AG04449 (cell line): ENCODE data around the gene TAOK2.

Source experiments
- CTCF ChIA-PET: fragments of 350-600 bp; formaldehyde crosslinking; extraction: SDS; loops from one replicate; lab custom pipeline; 2021; ENCODE audit warnings: antibody characterized with exemption; lab: Yijun Ruan, JAX
- POLR2A ChIA-PET: fragments of 400-600, 350-600 bp; formaldehyde crosslinking; extraction: SDS; loops from one replicate; lab custom pipeline; 2020; ENCODE audit warnings: antibody characterized with exemption, inconsistent platforms; lab: Yijun Ruan, JAX
- DNase-seq: peaks from one replicate; pipeline ENCODE4 v3.0.0-alpha.2; 2010; ENCODE audit warnings: low read depth, low spot score
- H3K4me3 ChIP-seq: 2 replicates; pipeline ENCODE4 v1.5.1; 2011; ENCODE audit warnings: low read depth, mild to moderate bottlenecking, control low read depth, low read length
- CTCF ChIP-seq: IDR thresholded peaks from one replicate; pipeline ENCODE4 v1.5.1; 2011; ENCODE audit warnings: mild to moderate bottlenecking, moderate library complexity, low read length, control low read depth, inconsistent platforms; ENCODE audit not compliant: insufficient read depth; ENCODE audit errors: missing control alignments

TAOK2 gene

DNA sequence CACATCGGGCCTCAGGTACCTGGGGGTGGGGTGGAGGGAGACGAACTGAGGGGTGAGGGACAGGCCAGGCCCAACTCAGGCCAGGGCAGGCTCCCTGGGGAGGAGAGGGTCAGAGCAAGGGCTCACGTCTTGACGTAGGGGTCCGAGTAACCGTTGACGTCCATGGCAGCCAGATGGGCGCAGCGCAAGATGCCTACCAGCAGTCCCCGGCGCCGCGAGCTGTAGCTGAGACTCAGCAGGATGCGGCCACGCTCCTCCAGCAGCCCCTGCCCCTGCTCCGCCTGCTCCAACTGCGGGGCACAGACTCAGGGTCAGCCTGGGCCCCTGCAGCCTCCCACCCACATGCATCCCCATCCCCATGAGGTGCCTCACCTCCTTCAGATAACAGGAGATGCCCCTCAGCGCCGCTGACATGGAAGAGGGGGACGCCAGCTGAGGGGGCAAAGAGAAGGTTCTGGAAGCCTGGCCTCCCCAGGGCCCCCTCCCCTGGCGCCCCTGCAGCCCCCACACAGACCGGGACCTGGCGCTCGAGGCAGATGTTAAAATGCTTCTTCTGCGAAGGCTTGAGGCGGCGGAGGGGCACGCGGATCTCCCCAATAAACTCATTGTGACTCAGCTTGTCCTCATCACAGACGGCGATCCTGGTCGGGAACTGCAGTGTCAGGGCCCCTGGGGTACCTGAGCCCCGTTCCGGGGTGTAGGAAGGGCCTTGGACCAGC, 33.1 kb downstream of the TAOK2 start:
- ChIA-PET CTCF (interaction anchor here (1.1 to 3.5 kb wide), 6 partner anchors 11 to 308 kb away, joined by 3 to 23 read pairs (median 6); partner anchors contain the start of genes HIRIP3, INO80E and SEZ6L2), POLR2A (no interaction called here)
- no peak for TF ChIP-seq CTCF
- DNase-seq = no peak
- H3K4me3 ChIP-seq = no peak overlapping the region

DNA sequence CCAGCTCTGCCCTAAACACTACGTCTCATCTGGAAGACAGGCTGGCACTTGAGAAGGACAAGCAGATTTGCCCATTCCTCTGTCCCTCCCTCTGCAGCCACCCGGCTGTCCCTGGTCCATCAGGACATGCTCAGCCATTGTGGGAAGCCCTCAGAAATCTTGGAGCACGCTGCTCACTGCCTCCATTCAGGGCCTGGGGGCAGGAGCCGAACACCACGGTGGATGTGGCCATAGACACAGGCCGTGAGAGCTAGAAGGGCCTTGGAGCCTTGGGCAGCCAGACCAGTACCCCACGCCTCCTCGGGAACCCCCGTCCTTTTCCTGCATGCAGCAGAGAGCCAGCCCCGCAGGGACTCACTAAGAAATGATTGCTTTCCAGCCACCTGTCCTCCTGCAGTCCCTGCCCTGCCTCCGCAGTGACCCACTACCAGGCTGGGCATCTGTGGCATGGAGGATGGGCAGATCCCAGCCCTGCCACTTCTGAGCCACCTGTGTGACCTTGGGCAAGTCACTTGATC, 33.8 kb downstream of the TAOK2 start:
- DNase-seq = no peak
- ChIA-PET CTCF (interaction anchor here (1.1 to 3.5 kb wide), 3 partner anchors 10 to 11 kb away, joined by 5 to 23 read pairs (median 5); partner anchors contain the start of genes HIRIP3 and INO80E), POLR2A (no interaction called here)
- TF ChIP-seq CTCF = no peak
- H3K4me3 ChIP-seq = no peak overlapping the region

GRCh38 chr16:30009085-30009862, 35.6 kb downstream of the TAOK2 start:
- no peak for DNase-seq
- TF ChIP-seq CTCF = no peak
- CTCF ChIA-PET = interaction anchor here (1.7 kb wide), 1 partner anchor 10 kb away, joined by 4 read pairs; no protein-coding TSS in a partner anchor
- no peak overlapping the region for H3K4me3 ChIP-seq
- POLR2A ChIA-PET = interaction anchor here (0.6 kb wide), 2 partner anchors 12 to 46 kb away, joined by 3 to 5 read pairs; no protein-coding TSS in a partner anchor

- H3K4me3 ChIP-seq = peak overlapping the region; percentile 8; the same call in 1 of the 2 replicates
- POLR2A ChIA-PET = interaction anchor here (0.6 kb wide), 1 partner anchor 47 kb away, joined by 5 read pairs; no protein-coding TSS in a partner anchor
- DNase-seq = no peak
- CTCF ChIA-PET = interaction anchor here (1.7 kb wide), 1 partner anchor 9 kb away, joined by 4 read pairs; no protein-coding TSS in a partner anchor
- TF ChIP-seq CTCF = no peak
Observed at GRCh38 chr16:30009990-30010843, 36.5 kb downstream of the TAOK2 start.

DNA sequence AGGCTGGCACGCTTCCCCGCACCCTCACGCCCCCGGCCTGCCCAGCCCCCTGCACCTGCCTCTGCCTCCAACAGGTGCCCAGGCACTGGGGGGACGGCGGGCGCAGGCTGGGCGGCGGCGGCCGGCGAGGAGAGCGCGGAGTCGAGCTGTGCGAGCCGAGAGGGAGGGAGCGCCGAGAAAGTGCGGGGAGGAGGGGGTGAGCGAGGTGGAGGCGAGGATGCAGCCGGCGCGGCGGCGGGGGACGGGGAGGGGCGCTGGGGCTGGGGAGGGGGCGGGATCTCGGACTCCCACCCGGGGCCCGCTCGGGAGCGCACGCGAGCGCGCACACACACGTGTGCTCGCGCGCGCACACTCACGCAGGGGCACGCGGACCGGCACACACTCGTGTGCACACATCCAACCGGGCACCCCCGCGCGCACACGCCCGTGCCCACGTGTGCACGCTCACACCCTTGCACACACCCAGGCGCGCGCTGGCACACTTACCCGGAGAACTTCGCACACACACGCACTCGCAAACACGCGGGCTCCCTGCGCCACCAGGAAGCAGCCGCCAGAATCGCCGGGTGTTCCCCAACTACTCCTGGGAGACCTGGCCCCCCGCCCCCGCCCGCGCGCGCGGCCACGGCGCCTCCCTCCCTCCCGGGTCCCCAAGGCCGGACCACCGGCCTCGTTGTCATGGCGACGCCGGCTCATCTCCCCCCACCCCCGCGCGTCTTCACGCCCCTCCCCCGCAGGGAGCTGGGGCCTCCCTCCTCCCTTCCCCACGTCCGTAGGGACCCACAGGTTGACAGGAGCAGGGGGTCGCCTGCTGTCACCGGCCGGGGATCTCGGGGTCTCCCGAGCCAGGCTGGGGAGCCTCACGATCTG, 37.4 kb downstream of the TAOK2 start, which contains the start of gene DOC2A:
DOC2A (minus strand) TSS at position 184 of the 870 bp plus-strand sequence. CDS start 805 bp downstream, outside the sequence.
- CTCF ChIA-PET = no interaction called here
- POLR2A ChIA-PET = no interaction called here
- no peak for DNase-seq

More for the DNA sequence above, 37.4 kb downstream of the TAOK2 start, which contains the start of gene DOC2A:
- no peak for TF ChIP-seq CTCF
- peak within 1 kb of the TSS; percentile 49 for H3K4me3 ChIP-seq
